ENCODE data around the gene FOXRED2. TPM values are rescaled to one million over a fixed set of nuclear protein-coding genes. Genes with fewer than 3 reads are reported as not detected.

Gene FOXRED2
- total and polyA plus RNA-seq, 2 of the 8 experiments (the other 6 are each of a cell fraction or from before 2014, with no cell fraction given) = 11.5 to 27.8 TPM

Small RNAs within 50 kb of the gene (small RNA-seq; reads per million reads assigned to genes)
- gene RF00019 (ENCODE audit: insufficient read depth) = not detected

Other genes with a start within 250 kb of the FOXRED2 start
- gene MYH9, start 119.1 kb downstream of the FOXRED2 start, total RNA-seq (2021; fragmentation: NEBNext Ultra II Directional; extraction: Animal tissue kit (Norgen Biotek cat#: 25700)) = 295 and 322 TPM in 2 replicates
- gene MYH9, start 119.1 kb downstream of the FOXRED2 start, polyA plus RNA-seq (2011; rRNA removed) = 24.9 and 37.2 TPM in 2 replicates
- 47.5 and 53.8 TPM in 2 replicates for gene TXN2, start 25.4 kb downstream of the FOXRED2 start, total RNA-seq (2021; fragmentation: NEBNext Ultra II Directional; extraction: Animal tissue kit (Norgen Biotek cat#: 25700))
- 116 and 124 TPM in 2 replicates for gene TXN2, start 25.4 kb downstream of the FOXRED2 start, polyA plus RNA-seq (2011; rRNA removed)
- gene EIF3D, start 22.1 kb upstream of the FOXRED2 start, total RNA-seq (2021; fragmentation: NEBNext Ultra II Directional; extraction: Animal tissue kit (Norgen Biotek cat#: 25700)) = 195 and 196 TPM in 2 replicates
- gene EIF3D, start 22.1 kb upstream of the FOXRED2 start, polyA plus RNA-seq (2011; rRNA removed) = 329 and 408 TPM in 2 replicates
- gene CACNG2, start 196.7 kb upstream of the FOXRED2 start, total RNA-seq (2021; fragmentation: NEBNext Ultra II Directional; extraction: Animal tissue kit (Norgen Biotek cat#: 25700)) = not detected in 2 replicates
- not detected in 2 replicates for gene CACNG2, start 196.7 kb upstream of the FOXRED2 start, polyA plus RNA-seq (2011; rRNA removed)